KOPT-K1 (cell line): Measurements from ENCODE around the gene ARNT2.

Experiments
- H3K27ac ChIP-seq: fragments of 200-600 bp; sonication (generic); 2 replicates; pipeline ENCODE4 v1.5.1; 2016; ENCODE audit warnings: antibody characterized with exemption, mild to moderate bottlenecking, low read depth, low read length; ENCODE audit not compliant: poor library complexity, severe bottlenecking
- H3K36me3 ChIP-seq: fragments of 200-600 bp; sonication (generic); 2 replicates; pipeline ENCODE4 v1.5.1; 2017; ENCODE audit warnings: antibody characterized with exemption, mild to moderate bottlenecking, low read length, moderate library complexity; ENCODE audit not compliant: insufficient read depth
- H3K9me3 ChIP-seq: fragments of 200-600 bp; sonication (generic); 2 replicates; pipeline ENCODE4 v1.5.1; 2017; ENCODE audit warnings: antibody characterized with exemption, low read length, mild to moderate bottlenecking; ENCODE audit not compliant: insufficient read depth, poor library complexity, severe bottlenecking

The ARNT2 gene

DNA sequence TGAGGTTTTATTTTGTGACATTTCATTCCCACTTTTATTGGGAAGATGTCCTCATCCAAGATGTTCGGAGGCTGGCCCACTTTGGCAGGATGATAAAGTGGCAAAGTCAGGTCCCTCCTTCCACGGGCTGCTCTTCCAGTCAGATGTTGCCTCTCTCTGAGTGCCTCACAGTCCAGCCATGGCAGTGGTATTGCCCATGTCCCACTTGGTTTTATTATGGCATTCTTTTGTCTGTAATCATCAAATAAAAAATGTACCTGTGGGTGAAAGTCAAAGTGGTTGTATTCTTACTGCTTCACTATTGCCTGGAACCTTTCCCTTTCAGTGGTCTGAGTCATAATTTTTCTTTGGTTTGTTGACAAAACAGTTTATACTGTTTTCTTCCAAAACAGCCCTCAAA, 20.2 kb downstream of the ARNT2 start:
- Histone ChIP-seq H3K36me3 (no peaks in the 10 kb centered on the region), H3K9me3 (no peaks in the 10 kb centered on the region), H3K27ac (no peak overlapping the region)

GRCh38 chr15:80426316-80426715, 22.1 kb downstream of the ARNT2 start:
- Histone ChIP-seq H3K36me3 (no peaks in the 10 kb centered on the region), H3K27ac (no peak overlapping the region)

DNA sequence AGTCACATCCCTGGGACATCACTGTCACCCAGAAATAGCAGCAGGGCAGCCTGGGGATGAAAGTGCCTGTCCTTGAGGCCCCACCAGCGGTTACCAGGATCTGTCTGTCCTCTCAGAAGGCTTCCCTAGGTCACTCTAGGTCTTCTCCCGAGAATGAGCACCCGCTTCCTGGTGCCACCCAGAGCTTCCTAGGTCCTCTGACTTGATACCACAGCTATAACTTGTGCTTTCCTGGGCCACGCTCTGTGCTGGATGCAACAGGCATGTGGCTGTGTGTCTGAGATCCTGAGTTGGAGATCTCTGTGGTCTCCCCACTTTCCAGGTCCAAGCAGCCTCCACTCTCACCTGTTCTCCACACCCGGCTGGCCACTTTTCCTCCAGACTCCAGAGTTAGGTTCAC, 25.8 kb downstream of the ARNT2 start:
- Histone ChIP-seq H3K27ac (no peak overlapping the region), H3K36me3 (no peaks in the 10 kb centered on the region), H3K9me3 (no peaks in the 10 kb centered on the region)

More at GRCh38 chr15:80426316-80426715, 22.1 kb downstream of the ARNT2 start:
- H3K9me3 ChIP-seq = no peaks in the 10 kb centered on the region

GRCh38 chr15:80431635-80432344, 27.6 kb downstream of the ARNT2 start:
- no peak overlapping the region for H3K27ac ChIP-seq
- no peaks in the 10 kb centered on the region for H3K9me3 ChIP-seq
- H3K36me3 ChIP-seq = no peaks in the 10 kb centered on the region

DNA sequence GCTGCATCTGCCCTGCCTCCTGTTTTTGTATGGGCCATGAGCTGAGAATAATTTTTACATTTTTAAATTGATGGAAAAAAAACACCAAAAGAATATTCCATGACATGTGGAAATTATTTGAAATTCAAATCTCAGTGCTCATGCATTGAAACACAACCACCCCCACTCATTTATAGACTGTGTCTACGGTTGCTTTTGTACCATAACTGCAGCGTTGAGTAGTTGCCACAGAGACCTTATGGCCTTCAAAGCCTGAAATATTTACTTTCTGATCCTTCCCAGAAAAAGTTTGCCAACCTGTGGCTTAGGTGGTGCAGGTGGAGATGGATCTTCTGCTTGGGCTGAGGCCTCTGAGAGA, 28.1 kb downstream of the ARNT2 start:
- H3K27ac ChIP-seq = no peak overlapping the region
- H3K9me3 ChIP-seq = no peaks in the 10 kb centered on the region
- H3K36me3 ChIP-seq = no peaks in the 10 kb centered on the region

- H3K9me3 ChIP-seq = no peaks in the 10 kb centered on the region
Measured at GRCh38 chr15:80433836-80434235, 29.7 kb downstream of the ARNT2 start.

DNA sequence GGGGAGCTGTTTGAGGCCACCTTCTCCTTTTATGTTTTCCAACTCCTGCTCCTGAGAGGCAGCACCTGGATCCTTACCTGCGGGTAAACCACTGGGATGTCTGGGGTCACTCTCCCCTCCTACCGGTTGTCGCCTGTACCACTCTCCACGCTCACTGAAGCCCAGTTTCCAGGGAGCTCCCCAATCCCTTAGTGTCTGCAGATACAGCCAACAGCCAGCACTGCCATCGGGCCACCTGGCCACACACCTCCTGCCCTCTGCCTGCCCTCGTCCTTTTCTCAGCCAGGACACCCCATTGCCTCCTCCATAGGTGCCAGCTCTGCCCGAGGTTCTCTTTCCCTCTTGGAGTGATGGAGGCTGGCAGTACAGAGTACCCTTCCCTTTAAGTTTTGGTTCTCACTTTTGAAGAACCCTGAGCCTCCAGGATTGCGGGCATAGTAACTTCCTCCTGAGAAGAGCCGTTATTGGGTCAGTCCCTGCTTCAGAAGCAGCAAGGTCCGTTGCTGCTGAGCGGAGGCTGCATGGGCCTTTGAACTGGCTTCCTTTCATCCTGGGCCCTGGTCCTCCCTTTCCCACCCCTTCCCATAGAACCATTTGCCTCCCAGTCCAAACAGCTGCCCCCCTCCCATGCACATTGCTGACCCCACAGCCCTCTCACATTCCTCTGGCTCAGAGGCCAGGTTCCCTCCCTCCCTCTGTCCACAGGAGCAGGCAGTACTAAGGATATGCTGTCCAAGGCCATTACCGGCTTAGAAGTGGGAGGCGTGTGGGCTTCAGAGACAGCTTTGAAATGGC, 30.9 kb downstream of the ARNT2 start:
- Histone ChIP-seq H3K9me3 (no peaks in the 10 kb centered on the region), H3K27ac (no peak overlapping the region), H3K36me3 (no peaks in the 10 kb centered on the region)

More at GRCh38 chr15:80433836-80434235, 29.7 kb downstream of the ARNT2 start:
- H3K36me3 ChIP-seq = no peaks in the 10 kb centered on the region
- no peak overlapping the region for H3K27ac ChIP-seq

- H3K9me3 ChIP-seq = no peaks in the 10 kb centered on the region
- no peak overlapping the region for H3K27ac ChIP-seq
- H3K36me3 ChIP-seq = no peaks in the 10 kb centered on the region
Measured at GRCh38 chr15:80436511-80437307, 32.5 kb downstream of the ARNT2 start.

GRCh38 chr15:80437334-80437891, 33.2 kb downstream of the ARNT2 start:
- no peaks in the 10 kb centered on the region for H3K9me3 ChIP-seq
- no peak overlapping the region for H3K27ac ChIP-seq
- no peaks in the 10 kb centered on the region for H3K36me3 ChIP-seq

GRCh38 chr15:80439140-80439539, 35.0 kb downstream of the ARNT2 start:
- no peaks in the 10 kb centered on the region for H3K9me3 ChIP-seq
- no peaks in the 10 kb centered on the region for H3K36me3 ChIP-seq
- H3K27ac ChIP-seq = no peak overlapping the region

GRCh38 chr15:80440024-80440423, 35.8 kb downstream of the ARNT2 start:
- H3K9me3 ChIP-seq = no peaks in the 10 kb centered on the region
- H3K36me3 ChIP-seq = no peaks in the 10 kb centered on the region
- H3K27ac ChIP-seq = no peak overlapping the region

- Histone ChIP-seq H3K27ac (no peak overlapping the region), H3K36me3 (no peaks in the 10 kb centered on the region), H3K9me3 (no peaks in the 10 kb centered on the region)
Measured at GRCh38 chr15:80441041-80441440, 36.9 kb downstream of the ARNT2 start.

GRCh38 chr15:80441714-80442113, 37.5 kb downstream of the ARNT2 start:
- Histone ChIP-seq H3K36me3 (no peaks in the 10 kb centered on the region), H3K27ac (no peak overlapping the region), H3K9me3 (no peaks in the 10 kb centered on the region)

- no peak overlapping the region for H3K27ac ChIP-seq
- H3K9me3 ChIP-seq = no peaks in the 10 kb centered on the region
- H3K36me3 ChIP-seq = no peaks in the 10 kb centered on the region
Measured at GRCh38 chr15:80442728-80443403, 38.7 kb downstream of the ARNT2 start.
